Measurements from ENCODE around the gene CREBBP.

CREBBP gene

DNA sequence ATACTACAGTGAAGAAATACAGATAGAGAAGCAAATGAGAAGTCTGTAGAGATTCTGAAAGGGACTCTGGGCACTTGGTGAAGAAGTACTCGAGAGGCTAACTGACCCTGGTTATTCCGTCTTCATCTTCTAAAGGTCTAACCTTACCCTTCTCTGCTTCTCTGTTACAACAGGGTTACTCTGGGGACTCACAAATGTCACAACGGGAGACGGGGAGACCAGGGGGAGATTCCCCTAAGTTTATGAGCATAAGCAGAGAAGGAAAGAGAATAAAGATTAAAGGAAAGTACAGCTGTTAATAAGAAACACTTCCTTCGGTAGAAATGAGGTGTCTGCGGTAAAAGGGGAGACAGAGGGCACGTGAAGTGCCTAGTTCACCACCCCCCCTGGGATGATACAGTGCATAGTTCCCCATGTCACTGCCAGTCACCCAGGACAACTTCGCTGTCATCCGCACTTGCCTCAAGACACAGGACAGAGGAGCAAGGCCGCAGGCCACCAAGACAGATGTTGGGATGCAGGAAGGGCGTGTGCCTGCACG, 88.0 kb downstream of the CREBBP start:
- Histone ChIP-seq H3K36me3 (ENCODE audit: low read depth) (peaks cover 26% of the 10 kb centered on the region), H3K4me3 (ENCODE audit: severe bottlenecking) (no peak overlapping the region), H3K27me3 (ENCODE audit: insufficient read depth, poor library complexity, severe bottlenecking) (no peaks in the 10 kb centered on the region), H3K9me3 (ENCODE audit: severe bottlenecking) (no peaks in the 10 kb centered on the region), H3K27ac (ENCODE audit: poor library complexity, severe bottlenecking) (no peak overlapping the region), H3K4me1 (ENCODE audit: insufficient read depth, poor library complexity, severe bottlenecking) (no peaks in the 10 kb centered on the region)
- no peak for DNase-seq (ENCODE audit: low spot score)
- ATAC-seq (ENCODE audit: low read depth), result no peak
- TF ChIP-seq, protein P1, sequence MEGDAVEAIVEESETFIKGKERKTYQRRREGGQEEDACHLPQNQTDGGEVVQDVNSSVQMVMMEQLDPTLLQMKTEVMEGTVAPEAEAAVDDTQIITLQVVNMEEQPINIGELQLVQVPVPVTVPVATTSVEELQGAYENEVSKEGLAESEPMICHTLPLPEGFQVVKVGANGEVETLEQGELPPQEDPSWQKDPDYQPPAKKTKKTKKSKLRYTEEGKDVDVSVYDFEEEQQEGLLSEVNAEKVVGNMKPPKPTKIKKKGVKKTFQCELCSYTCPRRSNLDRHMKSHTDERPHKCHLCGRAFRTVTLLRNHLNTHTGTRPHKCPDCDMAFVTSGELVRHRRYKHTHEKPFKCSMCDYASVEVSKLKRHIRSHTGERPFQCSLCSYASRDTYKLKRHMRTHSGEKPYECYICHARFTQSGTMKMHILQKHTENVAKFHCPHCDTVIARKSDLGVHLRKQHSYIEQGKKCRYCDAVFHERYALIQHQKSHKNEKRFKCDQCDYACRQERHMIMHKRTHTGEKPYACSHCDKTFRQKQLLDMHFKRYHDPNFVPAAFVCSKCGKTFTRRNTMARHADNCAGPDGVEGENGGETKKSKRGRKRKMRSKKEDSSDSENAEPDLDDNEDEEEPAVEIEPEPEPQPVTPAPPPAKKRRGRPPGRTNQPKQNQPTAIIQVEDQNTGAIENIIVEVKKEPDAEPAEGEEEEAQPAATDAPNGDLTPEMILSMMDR (IDR thresholded peaks at IDR 0.05; ENCODE audit: poor library complexity, severe bottlenecking), result no peak

GRCh38 chr16:3791701-3792100, 88.8 kb downstream of the CREBBP start:
- Histone ChIP-seq H3K36me3 (ENCODE audit: low read depth) (peaks cover 26% of the 10 kb centered on the region), H3K27me3 (ENCODE audit: insufficient read depth, poor library complexity, severe bottlenecking) (no peaks in the 10 kb centered on the region), H3K27ac (ENCODE audit: poor library complexity, severe bottlenecking) (no peak overlapping the region), H3K4me3 (ENCODE audit: severe bottlenecking) (no peak overlapping the region), H3K9me3 (ENCODE audit: severe bottlenecking) (no peaks in the 10 kb centered on the region), H3K4me1 (ENCODE audit: insufficient read depth, poor library complexity, severe bottlenecking) (no peaks in the 10 kb centered on the region)
- no peak for DNase-seq (ENCODE audit: low spot score)
- TF ChIP-seq, protein P1 (IDR thresholded peaks at IDR 0.05; ENCODE audit: poor library complexity, severe bottlenecking), result no peak
- no peak for ATAC-seq (ENCODE audit: low read depth)

- H3K4me1 ChIP-seq (ENCODE audit: insufficient read depth, poor library complexity, severe bottlenecking), result no peaks in the 10 kb centered on the region
- ATAC-seq (ENCODE audit: low read depth) (no peak), DNase-seq (ENCODE audit: low spot score) (no peak)
- H3K27me3 ChIP-seq (ENCODE audit: insufficient read depth, poor library complexity, severe bottlenecking), result no peaks in the 10 kb centered on the region
- no peaks in the 10 kb centered on the region for H3K9me3 ChIP-seq (ENCODE audit: severe bottlenecking)
- TF ChIP-seq, protein P1 (IDR thresholded peaks at IDR 0.05; ENCODE audit: poor library complexity, severe bottlenecking), result no peak
- H3K4me3 ChIP-seq (ENCODE audit: severe bottlenecking), result no peak overlapping the region
- H3K36me3 ChIP-seq (ENCODE audit: low read depth), result peaks cover 28% of the 10 kb centered on the region
- H3K27ac ChIP-seq (ENCODE audit: poor library complexity, severe bottlenecking), result no peak overlapping the region
Measured at GRCh38 chr16:3789375-3790099, 91.0 kb downstream of the CREBBP start.

DNA sequence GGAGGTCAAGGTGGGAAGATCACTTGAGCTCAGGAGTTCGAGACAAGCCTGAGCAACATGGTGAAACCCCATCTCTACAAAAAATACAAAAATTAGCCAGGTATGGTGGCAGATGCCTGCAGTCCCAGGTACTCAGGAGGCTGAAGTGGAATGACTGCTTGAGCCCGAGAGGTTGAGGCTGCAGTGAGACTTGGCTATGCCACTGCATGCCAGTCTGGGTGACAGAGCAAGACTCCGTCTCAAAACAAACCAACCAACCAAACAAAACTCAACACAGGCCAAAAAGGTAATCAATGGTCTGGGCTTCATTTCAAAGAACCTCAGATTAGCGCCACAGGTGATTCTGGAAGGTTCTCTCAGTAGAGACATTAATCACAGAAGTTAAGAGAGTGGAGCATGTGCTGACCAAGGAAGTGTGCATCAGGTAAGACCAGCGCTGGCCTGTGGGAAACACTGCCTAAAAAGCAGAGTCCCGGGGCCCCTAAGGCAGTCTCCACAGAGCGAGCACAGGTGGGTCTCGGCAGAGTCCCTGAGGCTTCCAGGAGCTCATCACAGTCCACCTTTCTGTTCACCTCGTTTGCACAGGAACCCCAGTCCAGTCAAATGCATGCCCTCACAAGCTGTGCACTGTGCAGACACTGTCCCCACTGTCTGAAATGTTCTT, 91.7 kb downstream of the CREBBP start:
- TF ChIP-seq, protein P1 (IDR thresholded peaks at IDR 0.05; ENCODE audit: poor library complexity, severe bottlenecking), result no peak
- ATAC-seq (ENCODE audit: low read depth), result no peak
- H3K4me1 ChIP-seq (ENCODE audit: insufficient read depth, poor library complexity, severe bottlenecking), result no peaks in the 10 kb centered on the region
- no peaks in the 10 kb centered on the region for H3K27me3 ChIP-seq (ENCODE audit: insufficient read depth, poor library complexity, severe bottlenecking)
- peaks cover 34% of the 10 kb centered on the region for H3K36me3 ChIP-seq (ENCODE audit: low read depth)
- H3K9me3 ChIP-seq (ENCODE audit: severe bottlenecking), result no peaks in the 10 kb centered on the region
- DNase-seq (ENCODE audit: low spot score), result no peak
- H3K27ac ChIP-seq (ENCODE audit: poor library complexity, severe bottlenecking), result no peak overlapping the region
- no peak overlapping the region for H3K4me3 ChIP-seq (ENCODE audit: severe bottlenecking)

All from RWPE2 (cell line).